ENCODE data around the gene DENND5A. TPM values are rescaled to one million over a fixed set of nuclear protein-coding genes. Genes with fewer than 3 reads are reported as not detected.

The DENND5A gene
- total RNA-seq, 4 donors from 2014 or later, result 60.0 to 199 (median 99.4) TPM

DNA sequence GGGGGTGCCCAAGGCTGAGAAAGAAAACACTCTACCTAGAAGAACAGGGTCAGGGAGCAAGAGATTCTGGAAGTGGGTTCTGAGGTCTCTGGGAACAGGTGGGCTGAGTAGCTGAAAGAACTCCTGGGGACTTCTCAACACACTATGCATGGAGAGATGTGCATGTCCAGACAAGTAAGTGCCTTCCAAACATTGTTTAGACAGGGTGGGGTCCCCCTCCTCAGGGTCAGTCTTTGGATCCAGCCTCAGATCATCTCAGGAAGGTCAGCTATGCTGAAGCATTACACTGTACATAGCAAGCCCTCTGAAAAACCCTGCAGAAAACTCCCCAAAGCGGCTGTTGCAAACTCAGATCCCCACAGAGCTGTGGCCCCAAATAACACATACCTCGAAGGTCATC lies 119.9 kb downstream of the DENND5A start:
- DNase-seq, result no peak
- H3K27me3 ChIP-seq, result no peaks in the 10 kb centered on the region
- no peaks in the 10 kb centered on the region for H3K36me3 ChIP-seq
- H3K9me3 ChIP-seq, result no peaks in the 10 kb centered on the region
- H3K4me3 ChIP-seq, result no peak overlapping the region
- TF ChIP-seq CTCF (IDR thresholded peaks at IDR 0.05) (no peak), POLR2A (IDR thresholded peaks at IDR 0.05) (no peak)
- no peak overlapping the region for H3K27ac ChIP-seq
- intact Hi-C loops (cut with DNase I; ENCODE audit: low total_unique reads), result no loop called here
- H3K4me1 ChIP-seq, result no peaks in the 10 kb centered on the region

- H3K27me3 ChIP-seq, result no peaks in the 10 kb centered on the region
- TF ChIP-seq POLR2A (IDR thresholded peaks at IDR 0.05), result no peak
- TF ChIP-seq CTCF (IDR thresholded peaks at IDR 0.05), result no peak
Measured at GRCh38 chr11:9144828-9145227, 120.3 kb downstream of the DENND5A start.

GRCh38 chr11:9143721-9144120 lies 121.4 kb downstream of the DENND5A start:
- DNase-seq, result no peak
- no peaks in the 10 kb centered on the region for H3K36me3 ChIP-seq
- intact Hi-C loops (cut with DNase I; ENCODE audit: low total_unique reads), result no loop called here

More at GRCh38 chr11:9144828-9145227, 120.3 kb downstream of the DENND5A start:
- no peak overlapping the region for H3K27ac ChIP-seq
- no peak overlapping the region for H3K4me3 ChIP-seq
- no peak for DNase-seq
- no peaks in the 10 kb centered on the region for H3K4me1 ChIP-seq
- intact Hi-C loops (cut with DNase I; ENCODE audit: low total_unique reads), result no loop called here
- H3K36me3 ChIP-seq, result no peaks in the 10 kb centered on the region
- no peaks in the 10 kb centered on the region for H3K9me3 ChIP-seq

GRCh38 chr11:9142732-9143131 lies 122.4 kb downstream of the DENND5A start:
- intact Hi-C loops (cut with DNase I; ENCODE audit: low total_unique reads), result no loop called here
- Histone ChIP-seq H3K27me3 (no peaks in the 10 kb centered on the region), H3K4me1 (no peaks in the 10 kb centered on the region), H3K4me3 (no peak overlapping the region), H3K9me3 (no peaks in the 10 kb centered on the region), H3K27ac (no peak overlapping the region), H3K36me3 (no peaks in the 10 kb centered on the region)
- DNase-seq, result no peak
- TF ChIP-seq CTCF (IDR thresholded peaks at IDR 0.05) (no peak), POLR2A (IDR thresholded peaks at IDR 0.05) (no peak)

More at GRCh38 chr11:9143721-9144120, 121.4 kb downstream of the DENND5A start:
- Histone ChIP-seq H3K27me3 (no peaks in the 10 kb centered on the region), H3K4me3 (no peak overlapping the region), H3K9me3 (no peaks in the 10 kb centered on the region), H3K4me1 (no peaks in the 10 kb centered on the region), H3K27ac (no peak overlapping the region)
- no peak for TF ChIP-seq POLR2A (IDR thresholded peaks at IDR 0.05)
- TF ChIP-seq CTCF (IDR thresholded peaks at IDR 0.05), result no peak

DNA sequence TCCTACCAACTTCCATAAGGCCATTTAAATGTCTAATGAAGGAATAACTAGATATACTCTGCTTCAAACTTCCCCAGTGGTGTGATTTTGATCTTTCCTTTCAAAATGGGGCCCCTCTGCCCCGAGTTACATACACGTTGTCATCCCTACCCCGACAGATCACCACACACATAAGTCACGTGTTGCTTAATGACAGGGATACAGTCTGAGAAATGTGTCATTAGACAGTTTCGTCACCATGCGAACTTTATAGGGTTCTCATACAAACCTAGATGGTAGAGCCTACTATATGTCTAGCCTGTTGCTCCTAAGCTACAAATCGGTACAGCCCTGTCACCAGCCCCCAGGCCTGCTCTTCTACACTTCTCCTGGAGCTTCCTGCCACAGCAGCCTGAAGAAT lies 124.0 kb downstream of the DENND5A start:
- Histone ChIP-seq H3K4me1 (no peaks in the 10 kb centered on the region), H3K36me3 (no peaks in the 10 kb centered on the region), H3K27me3 (no peaks in the 10 kb centered on the region), H3K9me3 (no peaks in the 10 kb centered on the region), H3K4me3 (no peak overlapping the region), H3K27ac (no peak overlapping the region)
- TF ChIP-seq CTCF (IDR thresholded peaks at IDR 0.05) (no peak), POLR2A (IDR thresholded peaks at IDR 0.05) (no peak)
- no peak for DNase-seq
- intact Hi-C loops (cut with DNase I; ENCODE audit: low total_unique reads), result no loop called here
